Mucosa of rectum (tissue), 2 donors: ENCODE results near the gene TRIM62.

ENCODE experiments used
- H3K27ac ChIP-seq, 2 donors: one replicate each; pipeline ENCODE4 v1.7.0; 2013; ENCODE audit warnings: inconsistent platforms in 2 of 2, low read depth in 2 of 2, low read length in 2 of 2
- H3K27me3 ChIP-seq, 2 donors: one replicate each; pipeline ENCODE4 v1.7.0; 2013; ENCODE audit warnings: low read length in 2 of 2; ENCODE audit not compliant: control insufficient read depth in 2 of 2, insufficient read depth in 2 of 2
- H3K36me3 ChIP-seq, 2 donors: one replicate each; pipeline ENCODE4 v1.7.0; 2013; ENCODE audit warnings: low read length in 2 of 2; ENCODE audit not compliant: control insufficient read depth in 2 of 2, insufficient read depth in 2 of 2
- H3K4me1 ChIP-seq, 2 donors: one replicate each; pipeline ENCODE4 v1.7.0; 2013; ENCODE audit warnings: low read length in 2 of 2, mild to moderate bottlenecking in 1 of 2; ENCODE audit not compliant: control insufficient read depth in 2 of 2, insufficient read depth in 2 of 2
- H3K4me3 ChIP-seq, 2 donors: one replicate each; pipeline ENCODE4 v1.7.0; 2013; ENCODE audit warnings: low read length in 2 of 2
- H3K9ac ChIP-seq, 2 donors: one replicate each; pipeline ENCODE4 v1.7.0; 2013; ENCODE audit warnings: low read length in 2 of 2, low read depth in 1 of 2, mild to moderate bottlenecking in 1 of 2
- H3K9me3 ChIP-seq, 2 donors: one replicate each; pipeline ENCODE4 v1.7.0; 2013; ENCODE audit warnings: low read length in 2 of 2; ENCODE audit not compliant: control insufficient read depth in 2 of 2
- donor health status: healthy.
- donor health status: Normal muscosa, but diverticular disease.

Gene TRIM62

GRCh38 chr1:33206340-33206739 lies 24.5 kb upstream of the TRIM62 start:
- H3K27ac ChIP-seq, result no peak overlapping the region
- no peaks in the 10 kb centered on the region for H3K9me3 ChIP-seq
- H3K4me3 ChIP-seq, result no peak overlapping the region
- no peak overlapping the region for H3K9ac ChIP-seq
- no peaks in the 10 kb centered on the region for H3K27me3 ChIP-seq
- no peaks in the 10 kb centered on the region for H3K36me3 ChIP-seq
- H3K4me1 ChIP-seq, result no peaks in the 10 kb centered on the region

DNA sequence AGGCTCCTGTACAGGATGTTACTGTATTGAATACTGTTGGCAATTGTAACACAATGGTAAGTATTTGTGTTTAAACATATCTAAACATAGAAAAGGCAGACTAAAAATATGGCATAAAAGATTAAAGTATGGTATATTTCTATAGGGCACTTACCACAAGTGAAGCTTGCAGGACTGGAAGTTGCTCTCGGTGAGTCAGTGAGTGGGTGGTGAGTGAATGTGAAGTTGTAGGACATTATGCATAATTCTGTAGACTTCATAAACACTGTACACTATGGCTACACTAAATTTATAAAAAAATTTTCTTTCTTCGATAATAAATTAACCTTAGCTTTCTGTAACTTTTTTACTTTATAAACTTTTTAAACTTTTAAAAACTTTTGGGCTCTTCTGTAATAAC lies 13.7 kb upstream of the TRIM62 start:
- Histone ChIP-seq H3K27ac (no peak overlapping the region), H3K4me3 (no peak overlapping the region), H3K27me3 (peaks cover 0 to 7% of the 10 kb centered on the region in 2 donors), H3K9me3 (no peaks in the 10 kb centered on the region), H3K9ac (no peak overlapping the region), H3K36me3 (no peaks in the 10 kb centered on the region), H3K4me1 (no peaks in the 10 kb centered on the region)

GRCh38 chr1:33191731-33192275 lies 10.0 kb upstream of the TRIM62 start:
- no peaks in the 10 kb centered on the region for H3K4me1 ChIP-seq
- peaks cover 0 to 5% of the 10 kb centered on the region in 2 donors for H3K27me3 ChIP-seq

GRCh38 chr1:33190701-33191100 lies 8.9 kb upstream of the TRIM62 start:
- H3K36me3 ChIP-seq, result no peaks in the 10 kb centered on the region
- H3K27me3 ChIP-seq, result peaks cover 0 to 3% of the 10 kb centered on the region in 2 donors
- no peaks in the 10 kb centered on the region for H3K9me3 ChIP-seq
- H3K27ac ChIP-seq, result no peak overlapping the region
- no peaks in the 10 kb centered on the region for H3K4me1 ChIP-seq
- H3K4me3 ChIP-seq, result no peak overlapping the region
- no peak overlapping the region for H3K9ac ChIP-seq

More at GRCh38 chr1:33191731-33192275, 10.0 kb upstream of the TRIM62 start:
- Histone ChIP-seq H3K27ac (no peak overlapping the region), H3K36me3 (no peaks in the 10 kb centered on the region), H3K4me3 (no peak overlapping the region), H3K9me3 (no peaks in the 10 kb centered on the region), H3K9ac (no peak overlapping the region)

DNA sequence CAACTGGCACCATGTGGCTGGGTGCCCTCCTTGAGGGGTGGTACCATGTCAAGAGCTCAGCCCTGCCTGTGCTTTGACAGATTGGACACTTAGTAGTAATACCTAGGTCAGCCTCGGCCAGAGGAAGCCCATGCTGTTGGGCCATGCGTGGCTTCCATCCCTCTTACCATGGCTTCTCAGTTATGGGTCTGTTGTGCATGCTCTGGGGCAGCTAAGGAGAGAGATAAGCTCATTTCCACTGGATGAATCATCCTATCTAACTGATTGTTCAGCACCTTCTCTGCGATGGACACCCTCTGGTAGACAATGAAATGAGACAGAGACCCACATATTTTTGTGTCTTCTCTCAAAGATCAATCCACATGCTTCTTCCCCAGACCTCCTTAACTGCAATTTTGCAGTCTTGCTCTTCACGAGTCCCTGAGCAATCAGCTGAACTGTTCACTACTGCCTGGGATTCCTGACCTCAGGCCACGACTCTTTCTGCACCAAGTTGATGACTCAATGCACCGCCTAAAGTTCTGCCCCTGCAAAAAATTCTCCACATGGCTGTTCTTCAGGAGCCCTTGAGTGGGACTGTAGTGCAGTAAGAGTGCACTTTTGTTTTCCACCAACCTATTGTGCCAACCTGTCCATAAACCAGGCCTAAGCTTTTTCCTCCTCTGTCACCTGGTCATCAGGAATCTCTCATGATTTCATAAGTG lies 6.9 kb upstream of the TRIM62 start:
- H3K4me1 ChIP-seq, result no peaks in the 10 kb centered on the region

GRCh38 chr1:33186936-33187335 lies 5.1 kb upstream of the TRIM62 start:
- Histone ChIP-seq H3K27ac (no peak overlapping the region), H3K36me3 (no peaks in the 10 kb centered on the region), H3K9me3 (no peaks in the 10 kb centered on the region), H3K4me1 (peaks cover 0 to 8% of the 10 kb centered on the region in 2 donors), H3K27me3 (no peaks in the 10 kb centered on the region), H3K4me3 (no peak overlapping the region), H3K9ac (no peak overlapping the region)

More for the DNA sequence above, 6.9 kb upstream of the TRIM62 start:
- H3K27ac ChIP-seq, result no peak overlapping the region
- no peaks in the 10 kb centered on the region for H3K36me3 ChIP-seq
- no peaks in the 10 kb centered on the region for H3K9me3 ChIP-seq
- H3K27me3 ChIP-seq, result peaks cover 0 to 3% of the 10 kb centered on the region in 2 donors
- no peak overlapping the region for H3K9ac ChIP-seq
- H3K4me3 ChIP-seq, result no peak overlapping the region

- Histone ChIP-seq H3K27ac (no peak overlapping the region), H3K4me1 (peaks cover 5 to 15% of the 10 kb centered on the region in 2 donors), H3K9ac (no peak overlapping the region), H3K36me3 (no peaks in the 10 kb centered on the region), H3K27me3 (no peaks in the 10 kb centered on the region), H3K4me3 (no peak overlapping the region), H3K9me3 (no peaks in the 10 kb centered on the region)
These were observed 3.7 kb upstream of the TRIM62 start for GRCh38 chr1:33185541-33185940.

DNA sequence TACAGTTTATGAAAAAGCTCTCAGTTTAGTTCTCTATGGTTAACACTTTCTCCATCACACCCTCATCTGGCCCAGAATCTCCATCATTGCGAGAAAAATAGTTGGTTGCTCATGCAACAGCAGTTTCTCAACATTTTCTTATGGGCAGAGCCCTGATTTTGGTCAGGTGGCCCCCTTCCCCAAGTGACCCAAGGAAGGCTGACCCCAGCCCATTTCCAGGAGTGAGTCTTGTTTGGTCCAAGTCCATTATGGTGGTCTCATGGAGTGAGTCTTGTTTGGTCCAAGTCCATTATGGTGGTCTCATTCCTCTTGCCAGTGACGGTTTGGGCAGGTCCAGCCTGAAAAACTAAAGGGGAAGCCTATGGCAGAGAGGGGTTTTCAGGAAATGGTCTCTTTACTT lies 1.5 kb upstream of the TRIM62 start:
- H3K9ac ChIP-seq, result no peak overlapping the region
- H3K36me3 ChIP-seq, result no peaks in the 10 kb centered on the region
- H3K9me3 ChIP-seq, result no peaks in the 10 kb centered on the region
- H3K27me3 ChIP-seq, result no peaks in the 10 kb centered on the region
- no peak overlapping the region for H3K4me3 ChIP-seq
- H3K27ac ChIP-seq, result no peak overlapping the region
- peaks cover 10 to 19% of the 10 kb centered on the region in 2 donors for H3K4me1 ChIP-seq

DNA sequence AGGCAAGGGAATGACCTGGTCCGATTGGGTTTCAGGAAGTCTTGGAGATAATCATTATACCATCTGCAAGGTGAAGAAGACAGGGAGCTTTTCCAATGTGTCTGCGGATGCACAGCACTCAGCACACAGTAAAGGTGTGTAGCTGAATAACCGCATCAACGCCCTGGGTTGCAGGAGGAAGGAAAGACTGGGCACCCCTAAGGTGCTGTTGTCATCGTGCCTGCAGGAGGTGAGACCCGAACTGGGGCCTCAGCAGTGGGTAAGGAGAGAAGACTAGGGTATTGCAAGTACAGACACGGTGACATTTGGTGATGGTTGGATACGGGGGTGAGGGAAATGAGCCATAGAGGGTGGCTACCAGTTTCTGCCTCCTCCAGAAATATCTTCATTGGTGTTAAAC lies 1.1 kb upstream of the TRIM62 start:
- H3K9me3 ChIP-seq, result no peaks in the 10 kb centered on the region
- no peak overlapping the region for H3K9ac ChIP-seq
- no peak overlapping the region for H3K4me3 ChIP-seq
- no peak overlapping the region for H3K27ac ChIP-seq
- H3K4me1 ChIP-seq, result peaks cover 10 to 19% of the 10 kb centered on the region in 2 donors
- H3K36me3 ChIP-seq, result no peaks in the 10 kb centered on the region
- H3K27me3 ChIP-seq, result no peaks in the 10 kb centered on the region

DNA sequence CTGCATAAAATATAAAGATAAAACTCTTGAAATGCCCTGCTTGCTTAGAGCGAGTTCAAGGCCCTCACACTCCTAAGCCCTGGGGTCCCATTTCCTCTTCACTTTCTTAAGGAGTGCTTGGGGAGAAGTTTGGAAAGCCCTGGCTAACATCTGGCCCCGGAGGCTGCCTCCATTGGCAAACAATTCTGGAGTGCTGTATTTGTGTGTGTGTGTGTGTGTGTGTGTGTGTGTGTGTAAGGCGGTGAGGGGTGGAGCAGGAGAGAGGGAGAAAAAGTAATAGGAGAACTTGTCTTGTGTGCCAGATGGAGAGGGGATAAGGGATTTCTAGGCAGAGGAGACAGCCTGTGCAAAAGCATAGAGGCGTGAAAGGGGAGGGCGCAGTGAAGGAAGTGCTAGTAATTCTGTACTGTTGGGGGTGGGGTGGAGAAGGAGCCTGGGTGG lies 578 bp upstream of the TRIM62 start:
- peak overlapping the region; percentile 78 to 79 for H3K4me3 ChIP-seq
- no peaks in the 10 kb centered on the region for H3K27me3 ChIP-seq
- H3K9ac ChIP-seq, result peak overlapping the region in 1 of 2 donors; percentile 14
- H3K4me1 ChIP-seq, result peaks cover 10 to 19% of the 10 kb centered on the region in 2 donors
- H3K9me3 ChIP-seq, result no peaks in the 10 kb centered on the region
- peaks cover 0 to under 1% of the 10 kb centered on the region in 2 donors for H3K36me3 ChIP-seq
- H3K27ac ChIP-seq, result peak overlapping the region; percentile 15 to 65
